Measurements from ENCODE around the gene SNX27. TPM values are rescaled to one million over a fixed set of nuclear protein-coding genes. Genes with fewer than 3 reads are reported as not detected.
"Not testable (repeated sequence)": the region's sequence is repeated elsewhere in the genome, so short reads cannot be mapped to it uniquely, and the experiment has no call there.

SNX27 gene
- total RNA-seq, 1 experiment from 2014 or later: 23.7 TPM

DNA sequence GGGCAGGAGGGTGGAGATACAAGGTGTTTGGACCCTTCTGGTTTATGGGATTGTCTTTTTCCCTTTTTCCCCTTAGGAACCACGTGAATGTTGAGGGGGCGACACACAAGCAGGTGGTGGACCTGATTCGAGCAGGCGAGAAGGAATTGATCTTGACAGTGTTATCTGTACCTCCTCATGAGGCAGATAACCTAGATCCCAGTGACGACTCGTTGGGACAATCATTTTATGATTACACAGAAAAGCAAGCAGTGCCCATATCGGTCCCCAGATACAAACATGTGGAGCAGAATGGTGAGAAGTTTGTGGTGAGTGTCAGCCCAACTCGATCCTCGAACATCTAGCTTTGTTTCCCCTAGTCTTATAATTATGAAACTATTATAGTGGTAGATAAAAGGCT is 27.0 kb downstream of the SNX27 start:
- DNase-seq (ENCODE audit: low spot score): no peak

GRCh38 chr1:151639466-151639865 is 27.6 kb downstream of the SNX27 start:
- peak; percentile 82 for DNase-seq (ENCODE audit: low spot score)

GRCh38 chr1:151641229-151641628 is 29.4 kb downstream of the SNX27 start:
- DNase-seq (ENCODE audit: low spot score): no peak

GRCh38 chr1:151643085-151643484 is 31.2 kb downstream of the SNX27 start:
- DNase-seq (ENCODE audit: low spot score): not testable (repeated sequence)

DNA sequence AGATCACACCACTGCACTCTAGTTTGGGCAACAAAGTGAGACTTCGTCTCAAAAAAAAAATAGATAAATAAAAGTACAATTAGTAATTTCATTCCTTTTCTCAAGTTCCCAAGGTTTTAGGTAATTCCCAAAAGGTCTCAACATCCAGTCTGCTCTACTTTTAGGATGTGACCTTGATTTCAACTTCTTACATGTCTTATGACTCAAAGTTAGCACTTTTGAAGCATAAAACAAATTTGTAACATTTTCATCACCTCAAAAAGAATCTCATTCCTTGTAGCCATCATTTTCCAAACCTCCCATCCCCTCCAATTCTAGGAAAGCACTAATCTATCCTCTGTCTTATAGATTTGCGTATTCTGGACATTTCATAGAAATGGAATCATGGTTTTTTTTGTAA is 32.2 kb downstream of the SNX27 start:
- DNase-seq (ENCODE audit: low spot score): no peak

GRCh38 chr1:151653397-151653796 is 41.5 kb downstream of the SNX27 start:
- no peak for DNase-seq (ENCODE audit: low spot score)

DNA sequence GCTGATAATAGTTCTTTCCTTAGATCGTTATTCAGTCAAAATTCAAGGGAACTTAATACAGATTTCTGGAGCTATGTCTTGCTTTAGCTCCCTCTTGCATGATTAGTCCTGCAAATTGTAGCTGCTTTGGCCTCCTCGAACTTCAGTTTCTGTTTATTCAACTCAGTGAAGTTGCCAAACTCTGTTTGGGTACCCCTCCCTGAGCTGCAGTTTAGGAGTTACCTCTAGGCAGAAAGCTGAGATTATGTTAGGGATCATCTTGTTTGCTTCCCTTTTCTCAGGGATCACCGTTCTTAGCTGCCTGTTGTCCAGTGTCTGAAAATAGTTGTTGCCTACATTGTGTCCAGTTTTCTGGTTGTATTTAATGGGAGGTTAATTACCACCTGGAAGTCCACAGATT is 43.5 kb downstream of the SNX27 start:
- no peak for DNase-seq (ENCODE audit: low spot score)

- no peak for DNase-seq (ENCODE audit: low spot score)
Measured at GRCh38 chr1:151661751-151662150, 49.9 kb downstream of the SNX27 start.

DNA sequence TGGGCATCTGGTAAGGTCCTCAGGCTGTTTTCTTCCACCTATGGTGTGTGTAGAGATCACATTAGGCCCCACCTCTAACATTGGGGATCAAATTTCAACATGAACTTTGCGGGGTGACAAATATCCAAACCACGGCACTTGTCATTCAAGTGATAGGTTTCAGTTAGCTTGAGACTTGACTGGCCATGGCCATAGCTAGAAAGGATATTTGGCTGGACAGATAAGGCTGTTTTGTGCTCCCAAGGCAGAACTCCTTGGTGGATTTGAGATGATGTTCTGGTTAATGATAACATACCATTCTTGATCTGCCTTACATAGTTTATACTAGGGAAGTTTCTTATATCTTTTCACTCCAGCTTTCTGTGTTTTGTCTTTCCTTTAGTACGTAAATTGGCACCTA is 56.2 kb downstream of the SNX27 start:
- DNase-seq (ENCODE audit: low spot score): no peak

DNA sequence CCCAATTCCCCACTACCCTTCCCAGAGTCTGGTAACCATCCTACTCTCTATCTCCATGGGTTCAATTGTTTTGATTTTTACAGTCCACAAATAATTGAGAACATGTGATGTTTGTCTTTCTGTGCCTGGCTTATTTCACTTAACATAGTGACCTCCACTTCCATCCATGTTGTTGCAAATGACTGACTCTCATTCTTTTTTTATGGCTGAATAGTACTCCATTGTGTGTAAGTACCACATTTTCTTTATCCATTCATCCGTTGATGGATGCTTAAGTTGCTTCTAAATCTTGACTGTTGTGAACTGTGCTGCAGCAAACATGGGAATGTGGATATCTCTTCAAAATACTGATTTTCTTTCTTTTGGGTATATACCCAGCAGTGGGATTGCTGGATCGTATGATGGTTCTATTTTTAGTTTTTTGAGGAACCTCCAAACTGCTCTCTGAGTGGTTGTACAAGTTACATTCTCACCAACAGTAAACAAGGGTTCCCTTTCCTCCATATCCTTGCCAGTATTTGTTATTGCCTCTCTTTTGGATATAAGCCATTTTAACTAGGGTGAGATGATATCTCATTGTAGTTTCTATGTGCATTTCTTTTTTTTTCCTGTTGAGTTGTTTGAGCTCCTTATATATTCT is 58.3 kb downstream of the SNX27 start:
- DNase-seq (ENCODE audit: low spot score): not testable (repeated sequence)

DNA sequence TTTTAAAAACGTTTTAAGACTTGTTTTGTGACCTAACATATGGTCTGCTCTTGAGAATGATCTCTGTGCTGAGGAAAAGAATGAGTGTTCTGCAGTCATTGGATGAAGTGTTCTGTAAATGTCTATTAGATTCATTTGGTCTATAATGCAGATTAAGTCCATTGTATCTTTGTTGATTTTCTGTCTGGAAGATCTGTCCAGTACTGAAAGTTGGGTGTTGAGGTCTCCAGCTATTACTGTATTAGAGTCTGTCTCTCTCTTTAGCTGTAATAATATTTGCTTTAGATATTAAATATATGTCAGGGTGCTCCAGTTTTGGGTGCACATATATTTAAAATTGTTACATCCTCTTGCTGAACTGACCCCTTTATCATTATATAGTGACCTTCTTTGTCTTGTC is 61.6 kb downstream of the SNX27 start:
- DNase-seq (ENCODE audit: low spot score): no peak

- DNase-seq (ENCODE audit: low spot score): peak; percentile 77
Measured at GRCh38 chr1:151680391-151680790, 68.5 kb downstream of the SNX27 start.

GRCh38 chr1:151680826-151681225 is 69.0 kb downstream of the SNX27 start:
- peak; percentile 100 for DNase-seq (ENCODE audit: low spot score)

GRCh38 chr1:151681923-151682322 is 70.1 kb downstream of the SNX27 start:
- no peak for DNase-seq (ENCODE audit: low spot score)

GRCh38 chr1:151682901-151683300 is 71.1 kb downstream of the SNX27 start:
- not testable (repeated sequence) for DNase-seq (ENCODE audit: low spot score)

DNA sequence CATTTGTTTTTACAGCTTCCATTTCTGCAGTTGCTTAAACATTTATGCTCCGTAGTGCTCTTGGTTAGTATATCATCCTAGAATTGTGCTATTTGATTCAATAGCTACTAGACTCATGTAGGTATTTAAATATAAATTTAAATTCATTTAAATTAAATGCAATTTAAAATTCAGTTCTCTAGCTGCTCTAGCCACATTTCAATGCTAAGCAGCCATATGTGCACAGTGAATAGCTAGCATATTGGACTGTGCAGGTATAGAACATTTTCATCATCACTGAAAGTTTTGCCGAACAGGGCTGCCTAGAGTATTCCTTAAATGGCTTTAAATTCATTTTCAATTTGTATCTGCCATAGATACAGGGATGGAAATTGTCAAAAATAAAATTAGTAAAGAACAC is 72.3 kb downstream of the SNX27 start:
- DNase-seq (ENCODE audit: low spot score): no peak

DNA sequence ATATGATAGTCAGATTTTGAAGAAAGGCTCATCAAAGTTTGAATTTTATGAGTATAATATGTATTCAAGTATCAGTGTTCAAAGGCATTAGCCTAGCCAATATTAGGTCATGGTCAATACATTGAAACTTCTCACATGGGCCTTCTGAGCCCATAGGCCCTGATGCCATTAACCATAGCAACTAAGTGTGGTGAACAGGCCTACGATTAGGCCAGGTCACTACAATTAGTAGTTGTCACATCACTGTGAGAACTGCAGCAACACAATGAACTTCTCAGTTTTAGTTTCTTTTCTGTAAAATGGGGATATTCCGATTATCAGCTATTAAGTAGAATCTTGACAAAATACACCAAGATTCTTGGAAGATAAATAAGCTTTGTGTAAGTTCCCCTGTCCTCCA is 74.7 kb downstream of the SNX27 start:
- no peak for DNase-seq (ENCODE audit: low spot score)

GRCh38 chr1:151689494-151689893 is 77.6 kb downstream of the SNX27 start:
- DNase-seq (ENCODE audit: low spot score): no peak

- no peak for DNase-seq (ENCODE audit: low spot score)
Measured at GRCh38 chr1:151692226-151692625, 80.4 kb downstream of the SNX27 start.

GRCh38 chr1:151693057-151693651 is 81.3 kb downstream of the SNX27 start:
- peak; percentile 69 for DNase-seq (ENCODE audit: low spot score)

DNA sequence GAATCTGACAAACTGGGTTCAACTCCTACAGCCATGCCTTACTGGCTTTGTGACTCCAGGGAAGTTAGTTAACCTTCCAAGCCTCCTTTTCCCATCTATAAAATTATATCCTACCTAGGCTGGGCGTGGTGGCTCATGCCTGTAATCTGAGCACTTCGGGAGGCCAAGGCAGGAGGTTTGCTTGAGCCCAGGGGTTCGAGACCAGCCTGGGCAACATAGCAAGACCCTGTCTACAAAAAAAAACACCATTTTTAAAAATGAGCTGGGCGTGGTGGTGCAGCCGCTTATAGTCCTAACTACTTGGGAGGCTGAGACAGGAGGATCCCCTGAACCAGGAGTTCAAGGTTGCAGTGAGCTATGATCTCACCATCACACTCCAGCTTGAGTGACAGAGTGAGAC is 89.7 kb downstream of the SNX27 start:
- no peak for DNase-seq (ENCODE audit: low spot score)

- DNase-seq (ENCODE audit: low spot score): no peak
Measured at GRCh38 chr1:151702936-151703335, 91.1 kb downstream of the SNX27 start.

GRCh38 chr1:151703813-151704212 is 92.0 kb downstream of the SNX27 start:
- no peak for DNase-seq (ENCODE audit: low spot score)

DNA sequence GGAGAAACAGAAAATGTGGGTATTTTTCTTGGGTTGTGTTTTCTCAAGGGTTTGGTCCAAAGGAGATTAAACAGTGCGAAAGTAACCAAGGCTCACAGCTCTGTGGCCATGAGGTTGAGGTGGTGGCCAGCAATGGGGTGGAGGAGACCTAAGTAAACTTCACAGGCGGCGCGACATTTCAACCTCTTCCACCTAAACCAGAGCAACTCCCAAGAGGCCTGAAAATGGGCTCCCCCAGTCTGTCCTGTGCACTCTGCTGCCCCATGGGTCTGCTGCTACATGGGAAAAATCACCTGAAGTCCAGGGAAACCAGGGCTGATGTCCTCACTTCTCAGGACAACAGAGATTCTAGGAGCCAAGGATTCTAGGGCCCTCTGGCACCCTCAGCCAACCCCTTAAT is 92.4 kb downstream of the SNX27 start:
- DNase-seq (ENCODE audit: low spot score): no peak
